ENCODE measurements around the gene DVL1. TPM values are rescaled to one million over a fixed set of nuclear protein-coding genes. Genes with fewer than 3 reads are reported as not detected.

DVL1 gene
- total and polyA plus RNA-seq, 2 of the 13 experiments (the other 11 are each of a cell fraction or from before 2014, with no cell fraction given) = 30.8 to 60.4 TPM

GRCh38 chr1:1287288-1288110, 61.7 kb downstream of the DVL1 start (continued):
- no peak for TF ChIP-seq FOXK1 (CRISPR knock-in tag; IDR thresholded peaks at IDR 0.05; ENCODE audit: borderline replicate concordance, low read depth)
- TF ChIP-seq NFRKB (IDR thresholded peaks at IDR 0.05) = no peak
- TF ChIP-seq ATF7-NPFF (CRISPR knock-in tag; IDR thresholded peaks at IDR 0.05; ENCODE audit: low read depth) = no peak
- no peak for TF ChIP-seq SETDB1 (CRISPR knock-in tag; IDR thresholded peaks at IDR 0.05; ENCODE audit: borderline replicate concordance)
- TF ChIP-seq ZNF484 (CRISPR knock-in tag; IDR thresholded peaks at IDR 0.05; ENCODE audit: borderline replicate concordance, low read depth) = no peak
- no peak for TF ChIP-seq HNRNPUL1 (IDR thresholded peaks at IDR 0.05; ENCODE audit: low read depth, low read length)
- TF ChIP-seq MTA3 (CRISPR knock-in tag; IDR thresholded peaks at IDR 0.05) = no peak
- TF ChIP-seq ZBTB37 (CRISPR knock-in tag; IDR thresholded peaks at IDR 0.05) = no peak
- peak; percentile 48; the same call in 1 of the 2 replicates for TF ChIP-seq CBFB (CRISPR knock-in tag; IDR thresholded peaks at IDR 0.05)
- TF ChIP-seq CTCF (CRISPR knock-in tag; IDR thresholded peaks at IDR 0.05) = peak; percentile 44; the same call in 1 of the 2 replicates
- peak; percentile 54 for TF ChIP-seq SPEN (CRISPR knock-in tag; IDR thresholded peaks at IDR 0.05; ENCODE audit: low read depth)
- no peak for TF ChIP-seq ONECUT2 (CRISPR knock-in tag; IDR thresholded peaks at IDR 0.05)
- no peak for TF ChIP-seq SRY (CRISPR knock-in tag; IDR thresholded peaks at IDR 0.05)
- TF ChIP-seq, protein P1, sequence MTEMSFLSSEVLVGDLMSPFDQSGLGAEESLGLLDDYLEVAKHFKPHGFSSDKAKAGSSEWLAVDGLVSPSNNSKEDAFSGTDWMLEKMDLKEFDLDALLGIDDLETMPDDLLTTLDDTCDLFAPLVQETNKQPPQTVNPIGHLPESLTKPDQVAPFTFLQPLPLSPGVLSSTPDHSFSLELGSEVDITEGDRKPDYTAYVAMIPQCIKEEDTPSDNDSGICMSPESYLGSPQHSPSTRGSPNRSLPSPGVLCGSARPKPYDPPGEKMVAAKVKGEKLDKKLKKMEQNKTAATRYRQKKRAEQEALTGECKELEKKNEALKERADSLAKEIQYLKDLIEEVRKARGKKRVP (CRISPR knock-in tag; IDR thresholded peaks at IDR 0.05) = no peak
- no peak for TF ChIP-seq RARG (CRISPR knock-in tag; IDR thresholded peaks at IDR 0.05; ENCODE audit: low read depth)
- TF ChIP-seq ZFY (CRISPR knock-in tag; IDR thresholded peaks at IDR 0.05) = peak; percentile 75
- TF ChIP-seq RARA (CRISPR knock-in tag; IDR thresholded peaks at IDR 0.05) = peak; percentile 42; the same call in 1 of the 2 replicates
- TF ChIP-seq, protein P2, sequence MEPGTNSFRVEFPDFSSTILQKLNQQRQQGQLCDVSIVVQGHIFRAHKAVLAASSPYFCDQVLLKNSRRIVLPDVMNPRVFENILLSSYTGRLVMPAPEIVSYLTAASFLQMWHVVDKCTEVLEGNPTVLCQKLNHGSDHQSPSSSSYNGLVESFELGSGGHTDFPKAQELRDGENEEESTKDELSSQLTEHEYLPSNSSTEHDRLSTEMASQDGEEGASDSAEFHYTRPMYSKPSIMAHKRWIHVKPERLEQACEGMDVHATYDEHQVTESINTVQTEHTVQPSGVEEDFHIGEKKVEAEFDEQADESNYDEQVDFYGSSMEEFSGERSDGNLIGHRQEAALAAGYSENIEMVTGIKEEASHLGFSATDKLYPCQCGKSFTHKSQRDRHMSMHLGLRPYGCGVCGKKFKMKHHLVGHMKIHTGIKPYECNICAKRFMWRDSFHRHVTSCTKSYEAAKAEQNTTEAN (CRISPR knock-in tag; conservative IDR thresholded peaks at IDR 0.05) = no peak
- peak; percentile 34; the same call in 1 of the 2 replicates for TF ChIP-seq ZNF280B (CRISPR knock-in tag; IDR thresholded peaks at IDR 0.05; ENCODE audit: borderline replicate concordance)
- 0 out of 2 replicates have a peak, but pooled peaks have one; percentile 33 for TF ChIP-seq ZNF232 (CRISPR knock-in tag; IDR thresholded peaks at IDR 0.05; ENCODE audit: borderline replicate concordance)
- peak; percentile 59 to 64; a peak in 3 of 4 replicates for TF ChIP-seq NR2F1 (CRISPR knock-in tag; IDR thresholded peaks at IDR 0.05)

All from HepG2 (cell line).